Astrocyte (in vitro differentiated cells and primary cell): ENCODE results near the gene CDH10. TPM values are rescaled to one million over a fixed set of nuclear protein-coding genes. Genes with fewer than 3 reads are reported as not detected.
A peak's percentile ranks its signal among the peaks of the same experiment; 100 is the strongest.

Experiments used
- DNase-seq: peaks from one replicate; pipeline ENCODE4 v3.0.0-alpha.2; 2010; ENCODE audit warnings: low read depth
- FAIRE-seq: peaks from 2 replicates; lab custom pipeline; 2011; peaks lifted over from hg19 to GRCh38; lab: Jason Lieb, UNC
- H2AFZ ChIP-seq: 2 replicates; pipeline ENCODE4 v1.6.0; 2012; ENCODE audit warnings: low read depth, low read length, inconsistent platforms
- H3K27ac ChIP-seq: 2 replicates; pipeline ENCODE4 v1.5.1; 2011; ENCODE audit warnings: low read depth, low read length, inconsistent platforms
- H3K27me3 ChIP-seq: 2 replicates; pipeline ENCODE4 v1.6.0; 2011; ENCODE audit warnings: low read length, inconsistent platforms; ENCODE audit not compliant: insufficient read depth
- H3K36me3 ChIP-seq: 2 replicates; pipeline ENCODE4 v1.5.1; 2011; ENCODE audit warnings: low read length, inconsistent platforms; ENCODE audit not compliant: insufficient read depth
- H3K4me1 ChIP-seq: 2 replicates; pipeline ENCODE4 v1.5.1; 2011; ENCODE audit warnings: low read length, inconsistent platforms; ENCODE audit not compliant: insufficient read depth
- H3K4me2 ChIP-seq: 2 replicates; pipeline ENCODE4 v1.6.0; 2012; ENCODE audit warnings: low read length, inconsistent platforms
- H3K4me3 ChIP-seq: 2 replicates; pipeline ENCODE4 v1.5.1; 2011; ENCODE audit warnings: low read depth, mild to moderate bottlenecking, low read length, inconsistent platforms; ENCODE audit not compliant: insufficient read depth
- H3K79me2 ChIP-seq: 2 replicates; pipeline ENCODE4 v1.6.0; 2012; ENCODE audit warnings: mild to moderate bottlenecking, low read length, inconsistent platforms; ENCODE audit not compliant: insufficient read depth
- H3K9ac ChIP-seq: 2 replicates; pipeline ENCODE4 v1.6.0; 2012; ENCODE audit warnings: mild to moderate bottlenecking, low read length, inconsistent platforms
- H3K9me3 ChIP-seq: 2 replicates; pipeline ENCODE4 v1.5.1; 2012; ENCODE audit warnings: low read depth, mild to moderate bottlenecking, low read length, inconsistent platforms; ENCODE audit not compliant: insufficient read depth
- H4K20me1 ChIP-seq: 2 replicates; pipeline ENCODE4 v1.6.0; 2012; ENCODE audit warnings: low read length, inconsistent platforms; ENCODE audit not compliant: insufficient read depth
- H3K27ac Mint-ChIP-seq: one replicate; pipeline ENCODE4 v1.8.0; 2021; ENCODE audit warnings: mild to moderate bottlenecking, mixed read lengths; ENCODE audit not compliant: unreplicated experiment
- H3K27me3 Mint-ChIP-seq: one replicate; pipeline ENCODE4 v1.8.0; 2021; ENCODE audit warnings: low read depth, mixed read lengths; ENCODE audit not compliant: unreplicated experiment
- H3K36me3 Mint-ChIP-seq: one replicate; pipeline ENCODE4 v1.8.0; 2021; ENCODE audit warnings: low read depth, mixed read lengths; ENCODE audit not compliant: unreplicated experiment
- H3K4me1 Mint-ChIP-seq: one replicate; pipeline ENCODE4 v1.8.0; 2021; ENCODE audit warnings: low read depth, mixed read lengths; ENCODE audit not compliant: unreplicated experiment
- H3K4me3 Mint-ChIP-seq: one replicate; pipeline ENCODE4 v1.8.0; 2021; ENCODE audit warnings: mild to moderate bottlenecking, moderate library complexity, mixed read lengths; ENCODE audit not compliant: unreplicated experiment
- H3K9me3 Mint-ChIP-seq: one replicate; pipeline ENCODE4 v1.8.0; 2021; ENCODE audit warnings: mild to moderate bottlenecking, mixed read lengths; ENCODE audit not compliant: unreplicated experiment
- EZH2 ChIP-seq: IDR thresholded peaks from 2 replicates; pipeline ENCODE4 v1.6.1; 2012; ENCODE audit warnings: mild to moderate bottlenecking, low read length, inconsistent platforms; ENCODE audit not compliant: insufficient read depth
- total RNA-seq: library from RNA; stranded (reverse); gene quantifications from 2 replicates; pipeline ENCODE4 v1.2.1, GENCODE V29; 2021
- TF ChIP-seq, protein P1 (sequence below): IDR thresholded peaks from 2 replicates; pipeline ENCODE4 v1.5.1; 2011; ENCODE audit warnings: low read depth, mild to moderate bottlenecking, inconsistent platforms, low read length, moderate library complexity; ENCODE audit not compliant: insufficient read depth

Gene CDH10
- total RNA-seq, 1 donor from 2014 or later: 6.9 TPM

DNA sequence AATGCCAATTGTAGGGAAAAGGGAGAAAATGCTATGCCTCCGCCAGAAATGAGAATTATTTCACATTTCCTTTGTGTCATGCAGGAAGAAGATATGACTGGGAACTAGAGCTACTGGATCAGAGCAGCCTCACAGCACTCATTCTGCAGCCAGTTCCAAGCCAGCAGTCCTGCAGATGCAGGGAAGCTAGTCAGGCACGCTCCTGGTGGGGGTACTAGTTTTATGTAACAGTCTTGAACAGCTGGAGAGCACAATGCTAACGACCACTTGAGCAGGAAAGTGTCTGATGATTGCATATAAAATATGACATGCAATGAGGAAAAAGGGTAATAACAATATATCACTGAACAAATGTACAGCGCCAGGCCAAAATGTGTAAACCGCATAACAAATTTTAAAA is 21.7 kb downstream of the CDH10 start:
- Histone ChIP-seq H4K20me1 (no peaks in the 10 kb centered on the region), H3K9me3 (no peaks in the 10 kb centered on the region), H3K4me2 (no peak overlapping the region), H2AFZ (no peak overlapping the region), H3K79me2 (no peaks in the 10 kb centered on the region), H3K9ac (no peak overlapping the region), H3K36me3 (no peaks in the 10 kb centered on the region), H3K4me1 (no peaks in the 10 kb centered on the region), H3K27me3 (no peaks in the 10 kb centered on the region), H3K4me3 (no peak overlapping the region), H3K27ac (no peak overlapping the region)
- Mint-ChIP-seq H3K4me1 (peaks cover 11% of the 10 kb centered on the region), H3K36me3 (no peaks in the 10 kb centered on the region), H3K4me3 (no peak overlapping the region), H3K9me3 (no peaks in the 10 kb centered on the region), H3K27ac (no peak overlapping the region), H3K27me3 (no peaks in the 10 kb centered on the region)
- FAIRE-seq (no peak), DNase-seq (no peak)
- TF ChIP-seq, protein P1, sequence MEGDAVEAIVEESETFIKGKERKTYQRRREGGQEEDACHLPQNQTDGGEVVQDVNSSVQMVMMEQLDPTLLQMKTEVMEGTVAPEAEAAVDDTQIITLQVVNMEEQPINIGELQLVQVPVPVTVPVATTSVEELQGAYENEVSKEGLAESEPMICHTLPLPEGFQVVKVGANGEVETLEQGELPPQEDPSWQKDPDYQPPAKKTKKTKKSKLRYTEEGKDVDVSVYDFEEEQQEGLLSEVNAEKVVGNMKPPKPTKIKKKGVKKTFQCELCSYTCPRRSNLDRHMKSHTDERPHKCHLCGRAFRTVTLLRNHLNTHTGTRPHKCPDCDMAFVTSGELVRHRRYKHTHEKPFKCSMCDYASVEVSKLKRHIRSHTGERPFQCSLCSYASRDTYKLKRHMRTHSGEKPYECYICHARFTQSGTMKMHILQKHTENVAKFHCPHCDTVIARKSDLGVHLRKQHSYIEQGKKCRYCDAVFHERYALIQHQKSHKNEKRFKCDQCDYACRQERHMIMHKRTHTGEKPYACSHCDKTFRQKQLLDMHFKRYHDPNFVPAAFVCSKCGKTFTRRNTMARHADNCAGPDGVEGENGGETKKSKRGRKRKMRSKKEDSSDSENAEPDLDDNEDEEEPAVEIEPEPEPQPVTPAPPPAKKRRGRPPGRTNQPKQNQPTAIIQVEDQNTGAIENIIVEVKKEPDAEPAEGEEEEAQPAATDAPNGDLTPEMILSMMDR: no peak
- no peak for TF ChIP-seq EZH2

DNA sequence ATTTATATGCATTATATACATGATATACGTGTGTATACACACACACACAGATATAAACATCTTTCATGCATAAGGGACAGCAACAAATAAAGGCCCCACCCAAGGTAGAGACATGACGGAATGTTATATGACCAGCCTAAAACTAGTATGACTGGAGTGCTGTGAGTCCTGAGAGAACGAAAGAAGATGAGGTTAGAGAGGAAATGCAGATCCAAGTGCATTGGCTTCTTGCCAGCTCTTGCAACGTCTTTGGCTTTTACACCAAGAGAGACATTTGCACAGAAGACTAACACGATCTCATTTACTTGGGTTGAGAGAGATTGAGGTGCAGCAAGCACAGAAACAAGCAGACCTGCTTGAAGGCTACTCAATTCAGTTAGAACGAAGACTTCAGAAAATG is 23.0 kb downstream of the CDH10 start:
- Histone ChIP-seq H3K4me3 (no peak overlapping the region), H3K79me2 (no peaks in the 10 kb centered on the region), H2AFZ (no peak overlapping the region), H3K36me3 (no peaks in the 10 kb centered on the region), H3K4me1 (no peaks in the 10 kb centered on the region), H3K27me3 (no peaks in the 10 kb centered on the region), H3K9ac (no peak overlapping the region), H3K4me2 (no peak overlapping the region), H3K27ac (no peak overlapping the region), H4K20me1 (no peaks in the 10 kb centered on the region), H3K9me3 (no peaks in the 10 kb centered on the region)
- peaks cover 10% of the 10 kb centered on the region for H3K4me1 Mint-ChIP-seq
- no peaks in the 10 kb centered on the region for H3K9me3 Mint-ChIP-seq
- no peak overlapping the region for H3K27ac Mint-ChIP-seq
- no peaks in the 10 kb centered on the region for H3K36me3 Mint-ChIP-seq
- FAIRE-seq: no peak
- H3K4me3 Mint-ChIP-seq: no peak overlapping the region
- H3K27me3 Mint-ChIP-seq: no peaks in the 10 kb centered on the region
- TF ChIP-seq, protein P1: no peak
- TF ChIP-seq EZH2: no peak
- peak; percentile 17 for DNase-seq

GRCh38 chr5:24616566-24616965 is 28.2 kb downstream of the CDH10 start:
- Histone ChIP-seq H3K4me1 (no peaks in the 10 kb centered on the region), H3K4me2 (no peak overlapping the region), H3K79me2 (no peaks in the 10 kb centered on the region), H3K9ac (no peak overlapping the region), H3K27ac (no peak overlapping the region), H3K36me3 (no peaks in the 10 kb centered on the region), H4K20me1 (no peaks in the 10 kb centered on the region), H3K9me3 (no peaks in the 10 kb centered on the region), H2AFZ (no peak overlapping the region), H3K4me3 (no peak overlapping the region), H3K27me3 (no peaks in the 10 kb centered on the region)
- FAIRE-seq: no peak
- H3K27ac Mint-ChIP-seq: no peak overlapping the region
- no peaks in the 10 kb centered on the region for H3K27me3 Mint-ChIP-seq
- no peaks in the 10 kb centered on the region for H3K9me3 Mint-ChIP-seq
- no peaks in the 10 kb centered on the region for H3K36me3 Mint-ChIP-seq
- DNase-seq: no peak
- no peak overlapping the region for H3K4me3 Mint-ChIP-seq
- H3K4me1 Mint-ChIP-seq: no peaks in the 10 kb centered on the region
- TF ChIP-seq, protein P1: no peak
- no peak for TF ChIP-seq EZH2
